Measurements from ENCODE around the gene MAP3K7.
A peak's percentile ranks its signal among the peaks of the same experiment; 100 is the strongest.

Gene MAP3K7

DNA sequence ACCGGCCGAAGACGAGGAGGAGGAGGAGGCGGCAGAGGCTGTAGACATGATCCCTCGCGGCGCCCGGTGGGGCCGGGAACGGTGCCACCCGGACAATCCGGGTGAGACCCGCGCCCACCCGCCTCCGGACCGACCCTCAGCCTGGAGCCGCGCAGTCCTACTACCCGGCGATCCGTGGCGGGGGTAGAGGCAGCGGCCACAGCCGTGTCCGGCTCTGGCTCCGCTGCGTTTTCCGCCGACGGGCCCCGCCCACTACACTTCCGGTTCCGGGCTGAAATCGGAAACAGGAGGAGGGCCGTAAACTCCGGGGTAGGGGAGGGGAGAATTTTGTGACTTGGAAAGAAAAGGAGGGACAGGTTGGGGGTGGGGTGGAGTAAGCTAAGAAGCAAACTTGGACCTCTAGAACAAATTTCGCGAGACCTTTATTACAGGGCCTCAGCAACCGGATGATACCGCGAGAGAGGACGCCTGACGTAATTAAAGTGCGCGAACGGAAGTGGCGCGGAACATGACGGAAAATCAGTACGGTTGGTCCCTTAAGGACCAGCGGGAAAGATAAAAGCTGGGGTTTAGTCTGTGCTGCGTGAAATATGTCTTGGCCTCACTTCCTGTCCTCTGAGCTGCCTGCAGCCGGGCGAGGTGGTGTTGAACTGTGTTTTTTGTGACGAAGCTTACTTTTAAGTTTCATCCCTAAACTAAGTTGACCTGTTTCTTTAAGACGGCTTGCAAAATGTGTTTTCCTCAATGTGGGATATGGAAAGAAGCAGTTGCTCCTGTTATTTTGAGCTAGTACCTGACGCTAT is at the start of gene MAP3K7:
Gene MAP3K7, minus strand, starts transcription at position 237 of the 803 bp plus-strand sequence. Its CDS starts 189 bp downstream, at position 48.
- DNase-seq: peak; percentile 96

DNA sequence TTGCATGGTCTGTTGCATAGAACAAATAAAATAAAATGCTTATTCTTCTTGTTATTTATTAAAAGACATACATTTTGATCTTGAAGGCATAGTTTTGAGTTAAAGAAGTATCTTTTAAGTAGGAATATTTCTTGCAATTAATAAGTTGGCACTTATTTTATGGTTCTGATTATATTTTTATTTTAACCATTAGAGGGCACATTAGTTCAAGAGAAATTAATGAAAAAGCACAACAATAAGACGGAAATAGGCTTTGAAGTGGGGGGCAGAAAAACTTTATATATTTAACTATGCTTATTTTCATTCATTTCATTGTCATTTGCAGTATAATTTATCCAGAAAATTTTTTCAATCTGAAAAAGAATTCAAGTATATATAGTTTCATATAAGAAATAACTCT is 44.2 kb upstream of the MAP3K7 start:
- DNase-seq: no peak

GRCh38 chr6:90621581-90621980 is 34.7 kb upstream of the MAP3K7 start:
- DNase-seq: no peak

DNA sequence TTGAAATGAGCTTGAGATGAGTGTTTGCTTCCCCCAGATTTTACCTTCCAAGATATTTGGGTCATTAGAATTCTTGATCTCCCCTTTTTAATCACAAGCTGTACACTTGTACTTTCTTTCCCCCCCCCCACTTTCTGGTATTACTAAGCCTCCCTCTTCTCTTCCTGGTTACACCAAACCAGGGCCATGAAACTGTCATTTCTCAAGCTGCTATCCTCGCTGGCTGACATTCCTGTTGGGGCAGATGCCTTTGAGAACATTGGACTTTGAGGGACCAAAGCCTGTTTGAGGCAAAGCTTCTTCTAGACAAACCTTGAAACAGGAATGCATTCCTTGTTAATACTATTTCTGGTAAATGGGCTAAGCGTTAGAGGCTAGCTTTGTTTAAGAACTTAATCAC is 32.3 kb upstream of the MAP3K7 start:
- DNase-seq: no peak

DNA sequence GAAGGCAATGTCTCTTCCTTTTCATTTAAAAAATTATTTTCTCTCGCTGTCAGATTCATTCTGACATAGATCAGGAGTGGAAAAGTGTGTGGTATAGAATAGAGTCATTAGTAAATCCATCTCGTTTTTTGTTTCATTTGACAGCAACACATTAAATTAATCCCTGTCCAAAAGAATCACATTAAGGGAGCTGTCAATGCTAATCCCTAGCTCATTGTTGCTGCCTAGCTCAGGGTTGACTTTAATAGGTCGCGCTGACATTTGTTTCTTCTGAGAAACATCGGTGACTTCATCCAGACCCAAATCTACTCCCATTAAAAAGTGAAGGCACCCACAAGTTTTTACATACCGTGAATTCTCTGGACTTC is 25.4 kb upstream of the MAP3K7 start:
- no peak for DNase-seq

- DNase-seq: no peak
Measured at GRCh38 chr6:90611543-90612312, 24.9 kb upstream of the MAP3K7 start.

- peak; percentile 79 for DNase-seq
Measured at GRCh38 chr6:90610751-90611542, 24.1 kb upstream of the MAP3K7 start.

DNA sequence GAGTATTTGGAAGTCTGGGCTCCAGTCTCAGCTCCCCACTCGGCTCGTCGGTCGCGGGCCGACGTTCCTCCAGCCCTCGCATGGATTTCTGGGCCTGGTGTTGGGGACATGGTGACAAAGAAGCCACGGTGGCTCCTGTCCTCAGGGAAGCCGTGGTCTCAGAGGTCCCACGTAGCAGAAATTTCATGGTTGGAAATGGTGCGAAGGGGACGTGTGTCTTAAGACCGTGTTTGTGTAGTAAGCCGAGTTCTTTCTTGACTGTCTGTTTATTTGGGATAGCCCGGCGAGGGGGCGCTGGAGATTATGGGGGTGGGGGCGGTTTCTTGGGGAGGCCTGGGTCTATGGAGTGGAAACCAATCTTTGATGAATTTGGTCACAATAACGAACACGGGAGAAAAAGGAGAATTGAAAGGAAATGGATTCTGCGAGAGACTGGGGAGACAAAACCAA is 23.5 kb upstream of the MAP3K7 start:
- peak; percentile 59 for DNase-seq

DNA sequence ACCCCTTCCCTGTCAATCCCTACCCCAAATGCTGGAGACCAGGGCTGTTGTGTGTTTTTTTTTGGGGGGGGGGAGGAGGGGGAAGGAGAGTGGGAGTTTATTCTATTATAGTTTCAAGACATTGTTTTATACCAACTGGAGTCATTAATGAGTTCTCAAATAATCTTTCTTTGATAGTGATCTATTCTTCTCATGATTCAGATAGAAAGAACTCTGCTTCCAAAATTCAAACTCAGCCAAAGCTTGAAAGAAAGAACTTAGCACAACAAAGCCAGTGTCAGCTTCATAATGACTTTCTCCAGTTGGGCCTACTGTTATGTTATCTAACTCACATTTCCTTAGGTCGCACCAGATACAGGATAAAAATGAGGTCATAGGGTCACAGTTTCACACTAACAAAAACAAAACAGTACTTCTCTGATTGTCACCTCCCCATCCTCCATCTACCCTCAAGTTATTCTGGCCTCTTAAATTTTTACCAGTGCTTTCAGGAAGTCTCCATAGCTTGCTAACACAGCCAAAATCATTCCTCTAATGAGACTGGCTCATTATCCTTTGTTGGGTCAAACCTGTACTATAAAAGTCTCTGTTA is 19.0 kb upstream of the MAP3K7 start:
- DNase-seq: no peak

GRCh38 chr6:90604546-90604945 is 17.7 kb upstream of the MAP3K7 start:
- DNase-seq: no peak

GRCh38 chr6:90599151-90599550 is 12.3 kb upstream of the MAP3K7 start:
- DNase-seq: no peak

- DNase-seq: no peak
Measured at GRCh38 chr6:90598192-90598951, 11.5 kb upstream of the MAP3K7 start.

GRCh38 chr6:90596967-90597539 is 10.2 kb upstream of the MAP3K7 start:
- DNase-seq: no peak

GRCh38 chr6:90595854-90596253 is 9.0 kb upstream of the MAP3K7 start:
- DNase-seq: no peak

GRCh38 chr6:90586546-90586835 is 381 bp downstream of the MAP3K7 start:
- no peak for DNase-seq

DNA sequence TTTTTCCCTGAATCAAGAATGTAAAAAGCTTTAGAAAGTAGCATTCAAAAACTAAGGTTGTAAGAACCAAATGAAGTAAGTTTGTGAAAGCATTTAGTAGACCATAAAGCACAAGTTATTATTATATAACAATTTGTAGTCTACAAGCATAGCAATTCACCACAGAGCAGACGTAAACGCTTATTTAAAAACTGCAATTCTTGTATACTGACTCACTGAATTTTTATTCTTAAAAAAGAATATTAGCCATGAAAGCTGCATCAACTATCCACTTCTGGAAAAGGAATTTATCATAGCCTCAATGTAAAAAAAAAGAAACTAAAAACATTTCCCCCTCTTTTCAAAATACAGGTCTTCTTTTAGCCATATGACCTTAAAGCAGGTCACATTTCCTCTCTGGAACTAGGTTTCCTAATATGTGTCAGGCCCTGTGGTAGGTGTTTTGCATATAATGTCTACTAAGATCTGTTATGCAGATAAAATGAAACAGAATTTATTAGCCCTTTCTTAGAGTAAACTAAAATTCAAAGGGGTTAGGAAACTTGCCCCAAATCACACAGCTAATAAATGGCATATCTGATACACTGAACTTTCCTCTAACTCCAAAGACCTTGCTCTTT is 2.1 kb downstream of the MAP3K7 start:
- no peak for DNase-seq

DNA sequence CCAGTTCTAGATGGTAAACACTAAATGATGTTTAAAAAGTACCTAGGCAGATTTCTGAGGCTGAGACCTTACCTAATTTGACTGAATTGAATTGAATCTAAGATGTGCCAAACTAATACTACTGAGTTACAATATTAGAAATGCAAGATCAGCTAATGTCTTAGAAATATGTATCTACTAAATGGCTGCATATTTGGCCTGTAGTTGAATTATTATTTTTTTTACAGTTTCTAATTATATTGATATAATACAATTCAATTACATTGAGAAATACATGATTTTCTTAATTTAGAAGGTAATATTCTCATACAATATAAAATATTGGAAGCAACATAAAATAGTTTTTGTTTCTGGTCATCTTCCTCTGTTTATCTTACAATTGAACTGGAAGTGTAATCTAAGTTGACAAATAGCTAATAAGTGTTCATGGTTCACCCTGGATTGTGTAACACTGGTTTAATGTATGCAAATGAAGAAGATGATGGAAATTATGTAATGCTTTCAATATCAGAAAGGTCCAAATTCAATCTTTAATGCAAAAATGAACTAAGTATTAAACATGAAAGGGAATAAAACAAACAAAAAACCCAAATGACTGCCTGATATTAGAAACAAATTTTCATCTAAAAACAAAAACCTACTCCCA is 2.9 kb downstream of the MAP3K7 start:
- no peak for DNase-seq

DNA sequence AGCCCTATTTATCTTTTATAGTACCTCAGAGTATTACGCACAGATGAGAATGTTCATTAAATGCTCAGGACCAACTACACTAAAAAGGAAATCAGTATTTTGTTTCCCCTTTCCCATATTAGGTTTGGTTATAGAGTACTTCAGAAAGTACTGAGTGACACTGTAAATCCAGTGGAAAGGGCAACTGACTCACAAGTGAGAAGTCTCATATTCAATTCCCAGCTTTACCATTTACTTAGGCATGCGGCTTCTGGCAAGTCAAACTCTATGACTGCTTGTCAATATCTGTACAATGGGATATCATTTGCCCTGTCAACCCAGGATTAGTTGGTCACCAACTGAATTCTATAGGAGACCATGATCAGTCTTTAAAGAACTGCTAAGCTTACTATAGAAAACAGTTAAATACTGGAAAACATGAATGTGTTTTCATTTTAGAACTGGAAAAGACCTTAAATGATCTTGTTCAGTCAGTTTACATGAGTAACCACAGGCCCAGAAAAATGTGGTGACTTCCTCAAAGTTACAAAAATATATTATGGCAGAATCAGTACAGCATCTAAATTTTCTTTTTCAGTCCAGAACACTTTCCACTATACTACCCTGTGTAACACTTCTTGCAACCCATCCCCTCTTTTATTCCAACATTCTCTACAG is 3.6 kb downstream of the MAP3K7 start:
- no peak for DNase-seq

GRCh38 chr6:90581146-90581545 is 5.7 kb downstream of the MAP3K7 start:
- no peak for DNase-seq

DNA sequence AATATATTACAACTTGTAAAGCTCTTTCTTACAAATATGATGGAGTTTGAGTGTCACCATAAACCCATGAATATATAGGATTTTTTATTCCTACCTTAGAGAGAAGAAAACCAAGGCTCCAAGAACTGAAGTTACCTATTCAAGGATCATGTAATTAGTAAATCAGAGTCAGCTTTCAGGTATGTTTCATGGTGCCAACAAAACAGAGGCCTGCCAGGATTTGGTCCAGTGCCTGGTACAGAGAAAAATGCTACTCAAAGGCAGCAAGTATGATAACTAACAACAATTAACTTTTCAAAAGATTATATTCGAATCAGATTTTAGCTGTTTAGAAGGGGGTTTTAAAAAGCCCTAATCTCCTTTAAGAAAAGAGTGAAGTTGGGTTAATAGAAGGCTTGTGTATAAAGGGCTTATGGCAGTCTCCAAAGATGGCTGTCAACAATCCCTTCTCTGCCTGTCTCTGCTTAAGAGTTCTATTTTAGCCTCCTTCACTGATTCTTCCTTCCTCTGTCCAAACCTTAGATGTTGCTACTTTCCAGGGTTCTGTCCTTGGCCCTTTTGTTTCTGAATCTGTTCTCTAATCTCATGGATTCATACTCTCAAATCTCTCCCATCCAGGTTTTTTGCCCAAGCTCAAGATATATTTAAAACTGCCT is 7.8 kb downstream of the MAP3K7 start:
- no peak for DNase-seq
